Measurements from ENCODE around the gene OGDH.

- TF ChIP-seq CTCF (IDR thresholded peaks at IDR 0.05) (no peak), EP300 (IDR thresholded peaks at IDR 0.05) (no peak)
These were observed 40.7 kb downstream of the OGDH start for GRCh38 chr7:44646921-44647636.

All from suprapubic skin (tissue), 3 donors.